Spleen (tissue), 7 donors: ENCODE measurements around the gene SFRP2.

Experiments used
- CTCF ChIP-seq, 11 experiments: fragments of 200-600 bp in 7 of 11; fragments of 450-650 bp in 4 of 11; sonication (generic) in 4 of 11; IDR thresholded peaks in 8 of 11; conservative IDR thresholded peaks in 3 of 11; 1 replicate in 7 of 11; 2 replicates in 4 of 11; pipeline versions ENCODE4 v1.4.0 to v1.8.0; 2016 to 2021; ENCODE audit warnings: antibody characterized with exemption in 11 of 11, inconsistent platforms in 4 of 11, mild to moderate bottlenecking in 1 of 11
- POLR2A ChIP-seq, 3 donors: fragments of 450-650 bp; IDR thresholded peaks; one replicate each; pipeline ENCODE4 v1.5.1; 2017; ENCODE audit warnings: antibody characterized with exemption in 3 of 3, mild to moderate bottlenecking in 1 of 3
- donor health status: DM: no; HTN: no; CAD: no; lungs with moderate emphysema.
- donor health status: DM: no; HTN: no; CAD: no.
- donor health status: DM: no; HTN: no; CAD: no.

DNA sequence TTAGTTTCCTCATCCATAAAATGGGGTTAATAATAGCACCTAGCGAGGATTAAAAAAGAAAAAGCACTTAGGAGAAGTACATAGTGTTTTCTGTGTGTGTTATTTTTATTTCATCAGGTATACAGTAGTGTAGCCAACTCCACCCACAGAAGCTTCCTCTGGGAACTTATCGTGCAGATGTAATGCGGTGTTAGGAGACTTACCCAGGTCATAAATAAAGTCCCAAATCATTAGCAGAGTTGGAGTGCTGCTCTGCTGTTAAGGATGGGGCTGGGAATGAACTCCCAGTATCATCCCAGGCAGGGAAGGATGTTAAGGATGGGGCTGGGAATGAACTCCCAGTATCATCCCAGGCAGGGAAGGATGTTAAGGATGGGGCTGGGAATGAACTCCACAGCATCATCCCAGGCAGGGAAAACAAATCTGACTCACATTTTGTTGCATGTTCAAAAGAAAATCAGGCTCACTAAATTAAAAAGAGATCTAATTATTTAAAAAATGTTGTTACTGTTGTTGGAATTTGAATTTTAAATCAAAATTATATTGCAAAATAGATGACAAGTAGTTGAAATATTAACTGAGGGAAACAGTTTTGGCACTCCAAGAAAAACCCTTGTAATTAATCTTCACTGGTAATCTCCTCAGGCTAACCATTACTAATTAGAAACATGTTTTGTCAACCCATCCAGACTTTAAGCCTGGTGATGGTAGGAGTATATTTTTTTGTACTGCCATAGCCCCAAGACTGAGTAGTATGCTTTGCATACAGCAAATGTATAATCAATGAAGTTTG is 10.2 kb upstream of the SFRP2 start:
- TF ChIP-seq POLR2A (IDR thresholded peaks at IDR 0.05) (no peak), CTCF (IDR thresholded peaks at IDR 0.05 in 8 of 11, conservative IDR thresholded peaks at IDR 0.05 in 3 of 11) (no peak)
